Measurements from ENCODE around the gene DNAJB6. TPM values are rescaled to one million over a fixed set of nuclear protein-coding genes. Genes with fewer than 3 reads are reported as not detected.

The DNAJB6 gene
- total RNA-seq, 1 donor from 2014 or later = 103 TPM

GRCh38 chr7:157432957-157433576, 96.3 kb downstream of the DNAJB6 start:
- peaks cover 9% of the 10 kb centered on the region for H3K4me1 ChIP-seq
- H3K27me3 ChIP-seq (ENCODE audit: low read depth) = no peaks in the 10 kb centered on the region
- H3K36me3 ChIP-seq = no peaks in the 10 kb centered on the region
- peak; percentile 59 to 62 for ATAC-seq
- H3K27ac ChIP-seq = no peak overlapping the region
- peak; percentile 52 for DNase-seq
- TF ChIP-seq, protein P1, sequence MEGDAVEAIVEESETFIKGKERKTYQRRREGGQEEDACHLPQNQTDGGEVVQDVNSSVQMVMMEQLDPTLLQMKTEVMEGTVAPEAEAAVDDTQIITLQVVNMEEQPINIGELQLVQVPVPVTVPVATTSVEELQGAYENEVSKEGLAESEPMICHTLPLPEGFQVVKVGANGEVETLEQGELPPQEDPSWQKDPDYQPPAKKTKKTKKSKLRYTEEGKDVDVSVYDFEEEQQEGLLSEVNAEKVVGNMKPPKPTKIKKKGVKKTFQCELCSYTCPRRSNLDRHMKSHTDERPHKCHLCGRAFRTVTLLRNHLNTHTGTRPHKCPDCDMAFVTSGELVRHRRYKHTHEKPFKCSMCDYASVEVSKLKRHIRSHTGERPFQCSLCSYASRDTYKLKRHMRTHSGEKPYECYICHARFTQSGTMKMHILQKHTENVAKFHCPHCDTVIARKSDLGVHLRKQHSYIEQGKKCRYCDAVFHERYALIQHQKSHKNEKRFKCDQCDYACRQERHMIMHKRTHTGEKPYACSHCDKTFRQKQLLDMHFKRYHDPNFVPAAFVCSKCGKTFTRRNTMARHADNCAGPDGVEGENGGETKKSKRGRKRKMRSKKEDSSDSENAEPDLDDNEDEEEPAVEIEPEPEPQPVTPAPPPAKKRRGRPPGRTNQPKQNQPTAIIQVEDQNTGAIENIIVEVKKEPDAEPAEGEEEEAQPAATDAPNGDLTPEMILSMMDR (IDR thresholded peaks at IDR 0.05) = peak; percentile 67
- no peaks in the 10 kb centered on the region for H3K9me3 ChIP-seq
- peak overlapping the region; percentile 14 for H3K4me3 ChIP-seq
- intact Hi-C loops (cut with DNase I) = no loop called here

- H3K36me3 ChIP-seq = no peaks in the 10 kb centered on the region
- ATAC-seq (no peak), DNase-seq (peak; percentile 20)
- peaks cover 9% of the 10 kb centered on the region for H3K4me1 ChIP-seq
- H3K4me3 ChIP-seq = no peak overlapping the region
- TF ChIP-seq, protein P1 (IDR thresholded peaks at IDR 0.05) = no peak
- intact Hi-C loops (cut with DNase I) = no loop called here
- no peaks in the 10 kb centered on the region for H3K9me3 ChIP-seq
- no peak overlapping the region for H3K27ac ChIP-seq
- H3K27me3 ChIP-seq (ENCODE audit: low read depth) = no peaks in the 10 kb centered on the region
These were observed 96.8 kb downstream of the DNAJB6 start for GRCh38 chr7:157433628-157434027.

- peak; percentile 20 for DNase-seq
- TF ChIP-seq, protein P1 (IDR thresholded peaks at IDR 0.05) = no peak
- H3K27ac ChIP-seq = no peak overlapping the region
- no peaks in the 10 kb centered on the region for H3K9me3 ChIP-seq
- no peaks in the 10 kb centered on the region for H3K36me3 ChIP-seq
- H3K4me1 ChIP-seq = peaks cover 9% of the 10 kb centered on the region
- intact Hi-C loops (cut with DNase I) = no loop called here
- no peak overlapping the region for H3K4me3 ChIP-seq
- ATAC-seq = no peak
- no peaks in the 10 kb centered on the region for H3K27me3 ChIP-seq (ENCODE audit: low read depth)
These were observed 97.4 kb downstream of the DNAJB6 start for GRCh38 chr7:157434231-157434630.

- no peak overlapping the region for H3K4me3 ChIP-seq
- no peaks in the 10 kb centered on the region for H3K27me3 ChIP-seq (ENCODE audit: low read depth)
- H3K9me3 ChIP-seq = no peaks in the 10 kb centered on the region
- no peak overlapping the region for H3K27ac ChIP-seq
- intact Hi-C loops (cut with DNase I) = no loop called here
- no peak for ATAC-seq
- H3K36me3 ChIP-seq = no peaks in the 10 kb centered on the region
- DNase-seq = peak; percentile 10
- TF ChIP-seq, protein P1 (IDR thresholded peaks at IDR 0.05) = no peak
- H3K4me1 ChIP-seq = peaks cover 9% of the 10 kb centered on the region
These were observed 97.9 kb downstream of the DNAJB6 start for GRCh38 chr7:157434701-157435100.

DNA sequence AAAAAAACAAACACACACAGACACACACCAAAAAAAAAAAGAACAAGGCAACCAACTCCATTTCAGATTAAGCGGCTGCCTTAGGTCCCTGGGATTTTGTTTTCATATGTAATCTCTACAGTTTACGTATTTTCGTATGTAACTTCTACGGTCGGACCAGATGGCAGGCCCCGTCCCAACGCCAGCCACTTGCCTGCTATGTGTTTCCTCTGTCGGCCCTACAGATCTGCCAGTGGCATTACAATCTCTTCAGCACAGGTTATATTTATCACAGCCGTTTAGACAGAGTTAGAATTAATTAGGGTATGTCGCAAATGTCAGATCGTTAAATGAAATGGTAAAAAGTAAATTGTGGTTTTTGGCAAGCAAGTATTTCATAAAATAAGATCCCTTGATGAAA, 99.3 kb downstream of the DNAJB6 start:
- peak; percentile 10 for DNase-seq
- TF ChIP-seq, protein P1 (IDR thresholded peaks at IDR 0.05) = no peak
- Histone ChIP-seq H3K27ac (no peak overlapping the region), H3K27me3 (ENCODE audit: low read depth) (no peaks in the 10 kb centered on the region), H3K4me1 (peaks cover 9% of the 10 kb centered on the region), H3K36me3 (no peaks in the 10 kb centered on the region), H3K9me3 (no peaks in the 10 kb centered on the region), H3K4me3 (no peak overlapping the region)
- intact Hi-C loops (cut with DNase I) = no loop called here
- ATAC-seq = no peak

Data from lower lobe of right lung (tissue), 2 donors.